Measurements from ENCODE around the gene CCNT1.

GRCh38 chr12:48651681-48652080, 64.8 kb downstream of the CCNT1 start:
- TF ChIP-seq CTCF (IDR thresholded peaks at IDR 0.05) = no peak
- no peak for TF ChIP-seq POLR2A (IDR thresholded peaks at IDR 0.05)
